ENCODE data around the gene KIF17. TPM values are rescaled to one million over a fixed set of nuclear protein-coding genes. Genes with fewer than 3 reads are reported as not detected.

Gene KIF17
- polyA plus RNA-seq, 1 of the 3 experiments (the other 2 are of a cell fraction) = 4.3 TPM

DNA sequence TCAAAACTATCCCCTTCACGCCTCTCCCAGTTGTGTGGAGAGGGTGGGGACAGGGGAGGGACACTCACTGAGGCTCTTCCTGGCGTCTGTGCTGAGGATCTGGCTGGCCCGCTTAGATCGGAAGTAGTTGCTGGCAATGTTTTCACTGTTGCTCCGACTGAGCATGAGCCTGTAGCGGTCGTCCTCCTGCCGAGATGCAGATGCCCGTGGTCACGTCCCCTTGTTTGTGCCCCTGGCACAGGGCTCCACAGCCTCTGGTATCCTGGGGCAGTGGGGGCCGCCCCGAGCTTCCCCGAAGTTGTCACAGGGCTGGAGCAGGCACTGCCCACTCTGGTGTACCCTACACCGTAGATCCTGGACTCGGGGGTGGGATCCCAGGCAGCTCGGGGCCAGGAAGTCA lies 51.7 kb downstream of the KIF17 start:
- H3K27ac ChIP-seq (ENCODE audit: low read depth in 2 of 2, low read length in 1 of 2) = no peak overlapping the region
- no peaks in the 10 kb centered on the region for H3K9me2 ChIP-seq
- 94% methylated on average over 10 of the region's 16 CpGs for WGBS (ENCODE audit: low lambda C conversion rate)
- no peak overlapping the region for H2AFZ ChIP-seq (ENCODE audit: low read depth)
- no peaks in the 10 kb centered on the region for H3K36me3 ChIP-seq (replicated peaks in 1 of 2; ENCODE audit: control insufficient read depth in 1 of 2, insufficient read depth in 2 of 2, low read length in 1 of 2)
- no peaks in the 10 kb centered on the region for H3K27me3 ChIP-seq (ENCODE audit: insufficient read depth)
- no peaks in the 10 kb centered on the region for H3K9me3 ChIP-seq
- no peak overlapping the region for H3K4me2 ChIP-seq
- ChIA-PET CTCF (interaction anchor here (0.7 to 1.2 kb wide), 2 partner anchors 31 to 33 kb away, joined by 3 read pairs; partner anchors contain the start of gene PINK1), POLR2A (no interaction called here)
- H3K79me2 ChIP-seq (ENCODE audit: insufficient read depth) = peaks cover under 1% of the 10 kb centered on the region; the same call in 1 of the 2 replicates
- no peak for DNase-seq
- no peak overlapping the region for H3K4me3 ChIP-seq (ENCODE audit: low read depth in 2 of 2, low read length in 1 of 2)
- no peak overlapping the region for H3K9ac ChIP-seq
- no peaks in the 10 kb centered on the region for H4K20me1 ChIP-seq (ENCODE audit: insufficient read depth)
- TF ChIP-seq NRF1 (IDR thresholded peaks at IDR 0.05; ENCODE audit: low read depth, low read length) (no peak), JUND (IDR thresholded peaks at IDR 0.05) (no peak)
- peaks cover 0 to 7% of the 10 kb centered on the region in 2 experiments; a peak in 1 of 4 replicates for H3K4me1 ChIP-seq (ENCODE audit: control insufficient read depth in 1 of 2, insufficient read depth in 2 of 2, low read depth in 1 of 2, low read length in 1 of 2)
- H3F3A ChIP-seq (replicated peaks; ENCODE audit: insufficient read depth) = no peaks in the 10 kb centered on the region

DNA sequence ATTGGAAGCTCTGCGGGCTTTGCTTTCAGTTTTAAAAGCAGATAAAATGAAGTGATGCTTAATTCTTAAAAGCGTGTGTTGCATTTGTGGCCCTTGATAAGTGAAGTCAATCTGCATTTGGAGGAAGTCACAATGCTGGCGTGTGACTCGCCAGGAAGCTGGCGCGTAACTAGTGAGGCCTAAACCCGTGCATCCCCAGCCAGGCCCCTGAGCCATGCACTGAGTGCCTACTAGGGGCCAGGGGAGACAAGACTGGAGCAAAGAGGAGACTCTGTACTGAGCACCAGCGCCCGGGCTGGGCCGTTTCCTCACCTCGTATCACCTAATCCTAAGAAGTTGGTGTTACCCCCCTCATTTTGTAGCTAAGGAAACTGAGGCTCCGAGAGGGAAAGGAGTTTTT lies 52.1 kb downstream of the KIF17 start:
- no peak overlapping the region for H2AFZ ChIP-seq (ENCODE audit: low read depth)
- ChIA-PET CTCF (interaction anchor here (1.2 kb wide), 1 partner anchor 33 kb away, joined by 3 read pairs; the partner anchor contains the start of gene PINK1), POLR2A (no interaction called here)
- H3K79me2 ChIP-seq (ENCODE audit: insufficient read depth) = peaks cover 5% of the 10 kb centered on the region
- no peaks in the 10 kb centered on the region for H4K20me1 ChIP-seq (ENCODE audit: insufficient read depth)
- no peak overlapping the region for H3K27ac ChIP-seq (ENCODE audit: low read depth in 2 of 2, low read length in 1 of 2)
- no peaks in the 10 kb centered on the region for H3K9me2 ChIP-seq
- TF ChIP-seq MEF2A (IDR thresholded peaks at IDR 0.05; ENCODE audit: borderline replicate concordance, low read depth) (no peak), TAF1 (IDR thresholded peaks at IDR 0.05; ENCODE audit: borderline replicate concordance, low read depth, low read length) (no peak), NFIC (IDR thresholded peaks at IDR 0.05; ENCODE audit: borderline replicate concordance) (no peak), RFX5 (IDR thresholded peaks at IDR 0.05; ENCODE audit: low read length) (no peak), YY1 (IDR thresholded peaks at IDR 0.05; ENCODE audit: low read depth) (no peak), ELF1 (IDR thresholded peaks at IDR 0.05) (no peak), RCOR1 (IDR thresholded peaks at IDR 0.05; ENCODE audit: low read length) (no peak)
- TF ChIP-seq, protein P1, sequence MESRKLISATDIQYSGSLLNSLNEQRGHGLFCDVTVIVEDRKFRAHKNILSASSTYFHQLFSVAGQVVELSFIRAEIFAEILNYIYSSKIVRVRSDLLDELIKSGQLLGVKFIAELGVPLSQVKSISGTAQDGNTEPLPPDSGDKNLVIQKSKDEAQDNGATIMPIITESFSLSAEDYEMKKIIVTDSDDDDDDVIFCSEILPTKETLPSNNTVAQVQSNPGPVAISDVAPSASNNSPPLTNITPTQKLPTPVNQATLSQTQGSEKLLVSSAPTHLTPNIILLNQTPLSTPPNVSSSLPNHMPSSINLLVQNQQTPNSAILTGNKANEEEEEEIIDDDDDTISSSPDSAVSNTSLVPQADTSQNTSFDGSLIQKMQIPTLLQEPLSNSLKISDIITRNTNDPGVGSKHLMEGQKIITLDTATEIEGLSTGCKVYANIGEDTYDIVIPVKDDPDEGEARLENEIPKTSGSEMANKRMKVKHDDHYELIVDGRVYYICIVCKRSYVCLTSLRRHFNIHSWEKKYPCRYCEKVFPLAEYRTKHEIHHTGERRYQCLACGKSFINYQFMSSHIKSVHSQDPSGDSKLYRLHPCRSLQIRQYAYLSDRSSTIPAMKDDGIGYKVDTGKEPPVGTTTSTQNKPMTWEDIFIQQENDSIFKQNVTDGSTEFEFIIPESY (IDR thresholded peaks at IDR 0.05; ENCODE audit: borderline replicate concordance, low read depth) = no peak
- TF ChIP-seq, protein P2, sequence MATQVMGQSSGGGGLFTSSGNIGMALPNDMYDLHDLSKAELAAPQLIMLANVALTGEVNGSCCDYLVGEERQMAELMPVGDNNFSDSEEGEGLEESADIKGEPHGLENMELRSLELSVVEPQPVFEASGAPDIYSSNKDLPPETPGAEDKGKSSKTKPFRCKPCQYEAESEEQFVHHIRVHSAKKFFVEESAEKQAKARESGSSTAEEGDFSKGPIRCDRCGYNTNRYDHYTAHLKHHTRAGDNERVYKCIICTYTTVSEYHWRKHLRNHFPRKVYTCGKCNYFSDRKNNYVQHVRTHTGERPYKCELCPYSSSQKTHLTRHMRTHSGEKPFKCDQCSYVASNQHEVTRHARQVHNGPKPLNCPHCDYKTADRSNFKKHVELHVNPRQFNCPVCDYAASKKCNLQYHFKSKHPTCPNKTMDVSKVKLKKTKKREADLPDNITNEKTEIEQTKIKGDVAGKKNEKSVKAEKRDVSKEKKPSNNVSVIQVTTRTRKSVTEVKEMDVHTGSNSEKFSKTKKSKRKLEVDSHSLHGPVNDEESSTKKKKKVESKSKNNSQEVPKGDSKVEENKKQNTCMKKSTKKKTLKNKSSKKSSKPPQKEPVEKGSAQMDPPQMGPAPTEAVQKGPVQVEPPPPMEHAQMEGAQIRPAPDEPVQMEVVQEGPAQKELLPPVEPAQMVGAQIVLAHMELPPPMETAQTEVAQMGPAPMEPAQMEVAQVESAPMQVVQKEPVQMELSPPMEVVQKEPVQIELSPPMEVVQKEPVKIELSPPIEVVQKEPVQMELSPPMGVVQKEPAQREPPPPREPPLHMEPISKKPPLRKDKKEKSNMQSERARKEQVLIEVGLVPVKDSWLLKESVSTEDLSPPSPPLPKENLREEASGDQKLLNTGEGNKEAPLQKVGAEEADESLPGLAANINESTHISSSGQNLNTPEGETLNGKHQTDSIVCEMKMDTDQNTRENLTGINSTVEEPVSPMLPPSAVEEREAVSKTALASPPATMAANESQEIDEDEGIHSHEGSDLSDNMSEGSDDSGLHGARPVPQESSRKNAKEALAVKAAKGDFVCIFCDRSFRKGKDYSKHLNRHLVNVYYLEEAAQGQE (IDR thresholded peaks at IDR 0.05; ENCODE audit: low read depth, low read length) = no peak
- no peaks in the 10 kb centered on the region for H3F3A ChIP-seq (replicated peaks; ENCODE audit: insufficient read depth)
- H3K9ac ChIP-seq = no peak overlapping the region
- no peaks in the 10 kb centered on the region for H3K9me3 ChIP-seq
- DNase-seq = no peak
- H3K4me2 ChIP-seq = no peak overlapping the region
- no peak overlapping the region for H3K4me3 ChIP-seq (ENCODE audit: low read depth in 2 of 2, low read length in 1 of 2)
- H3K36me3 ChIP-seq (replicated peaks in 1 of 2; ENCODE audit: control insufficient read depth in 1 of 2, insufficient read depth in 2 of 2, low read length in 1 of 2) = no peaks in the 10 kb centered on the region
- WGBS (ENCODE audit: low lambda C conversion rate) = 87% methylated on average over 8 of the region's 12 CpGs
- H3K27me3 ChIP-seq (ENCODE audit: insufficient read depth) = no peaks in the 10 kb centered on the region
- peaks cover 0 to 7% of the 10 kb centered on the region in 2 experiments; a peak in 1 of 4 replicates for H3K4me1 ChIP-seq (ENCODE audit: control insufficient read depth in 1 of 2, insufficient read depth in 2 of 2, low read depth in 1 of 2, low read length in 1 of 2)

Measured in SK-N-SH (cell line).